Liver (tissue), 9 donors: ENCODE data around the gene PPP4R1. TPM values are rescaled to one million over a fixed set of nuclear protein-coding genes. Genes with fewer than 3 reads are reported as not detected.

Experiments
- DNase-seq: peaks from one replicate; pipeline ENCODE4 v3.0.0-alpha.2; 2017; ENCODE audit warnings: low spot score
- H3K27ac ChIP-seq, 2 donors: one replicate each; pipeline ENCODE4 v1.7.0; 2013; ENCODE audit warnings: inconsistent platforms in 2 of 2, low read length in 2 of 2, control low read depth in 1 of 2, low read depth in 1 of 2, mild to moderate bottlenecking in 1 of 2
- H3K27me3 ChIP-seq, 4 donors: one replicate each; pipeline versions ENCODE4 v1.6.1 to v1.7.0; 2013; ENCODE audit warnings: low read length in 3 of 4, inconsistent platforms in 1 of 4, mild to moderate bottlenecking in 1 of 4, moderate library complexity in 1 of 4; ENCODE audit not compliant: control insufficient read depth in 4 of 4, insufficient read depth in 4 of 4
- H3K36me3 ChIP-seq, 4 donors: one replicate each; pipeline versions ENCODE4 v1.6.1 to v1.7.0; 2013; ENCODE audit warnings: low read length in 3 of 4, mild to moderate bottlenecking in 3 of 4, low read depth in 1 of 4, moderate library complexity in 1 of 4; ENCODE audit not compliant: control insufficient read depth in 4 of 4, insufficient read depth in 3 of 4
- H3K4me1 ChIP-seq, 4 donors: one replicate each; pipeline versions ENCODE4 v1.6.1 to v1.7.0; 2013; ENCODE audit warnings: low read length in 3 of 4, mild to moderate bottlenecking in 3 of 4, moderate library complexity in 1 of 4; ENCODE audit not compliant: control insufficient read depth in 4 of 4, insufficient read depth in 4 of 4
- H3K4me3 ChIP-seq, 3 donors: one replicate each; pipeline versions ENCODE4 v1.6.1 to v1.7.0; 2013; ENCODE audit warnings: low read length in 3 of 3, control low read depth in 1 of 3, low read depth in 1 of 3, mild to moderate bottlenecking in 1 of 3
- H3K9ac ChIP-seq, 2 donors: one replicate each; pipeline ENCODE4 v1.7.0; 2013; ENCODE audit warnings: low read length in 2 of 2, mild to moderate bottlenecking in 2 of 2, moderate library complexity in 2 of 2, control low read depth in 1 of 2, low read depth in 1 of 2
- H3K9me3 ChIP-seq, 4 donors: one replicate each; pipeline versions ENCODE4 v1.6.1 to v1.7.0; 2013; ENCODE audit warnings: low read length in 3 of 4; ENCODE audit not compliant: control insufficient read depth in 4 of 4
- ATF3 ChIP-seq: IDR thresholded peaks from 2 replicates; pipeline ENCODE4 v1.6.1; 2016; ENCODE audit warnings: antibody characterized with exemption
- CTCF ChIP-seq: fragments of 150-350 bp; IDR thresholded peaks from 2 replicates; pipeline ENCODE4 v1.5.1; 2017; ENCODE audit warnings: improper control_type of control experiment, low read depth, low read length; ENCODE audit not compliant: missing input control
- EGR1 ChIP-seq, 2 donors: IDR thresholded peaks; 2 replicates each; pipeline ENCODE4 v1.6.1; 2016 to 2018; ENCODE audit warnings: antibody characterized with exemption in 2 of 2, low read depth in 2 of 2
- FOXA1 ChIP-seq: IDR thresholded peaks from 2 replicates; pipeline ENCODE4 v1.6.1; 2016; ENCODE audit warnings: antibody characterized with exemption
- FOXA2 ChIP-seq: IDR thresholded peaks from 2 replicates; pipeline ENCODE4 v1.6.1; 2016; ENCODE audit warnings: antibody characterized with exemption
- GABPA ChIP-seq, 2 donors: IDR thresholded peaks in 1 of 2; conservative IDR thresholded peaks in 1 of 2; 2 replicates each; pipeline ENCODE4 v1.6.1; 2016; ENCODE audit warnings: antibody characterized with exemption in 2 of 2, mild to moderate bottlenecking in 1 of 2, moderate library complexity in 1 of 2
- HNF4A ChIP-seq, 2 donors: conservative IDR thresholded peaks; 2 replicates each; pipeline ENCODE4 v1.6.1; 2016; ENCODE audit warnings: antibody characterized with exemption in 2 of 2, mild to moderate bottlenecking in 2 of 2
- HNF4G ChIP-seq: IDR thresholded peaks from 2 replicates; pipeline ENCODE4 v1.6.1; 2016; ENCODE audit warnings: antibody characterized with exemption
- JUND ChIP-seq, 2 donors: IDR thresholded peaks; 2 replicates each; pipeline ENCODE4 v1.6.1; 2016; ENCODE audit warnings: antibody characterized with exemption in 2 of 2
- MAX ChIP-seq: IDR thresholded peaks from 2 replicates; pipeline ENCODE4 v1.6.1; 2016; ENCODE audit warnings: antibody characterized with exemption
- NR2F2 ChIP-seq: IDR thresholded peaks from 2 replicates; pipeline ENCODE4 v1.6.1; 2016; ENCODE audit warnings: antibody characterized with exemption
- RAD21 ChIP-seq, 2 donors: IDR thresholded peaks; 2 replicates each; pipeline ENCODE4 v1.6.1; 2016; ENCODE audit warnings: antibody characterized with exemption in 2 of 2, mild to moderate bottlenecking in 2 of 2
- REST ChIP-seq: IDR thresholded peaks from 2 replicates; pipeline ENCODE4 v1.6.1; 2016; ENCODE audit warnings: antibody characterized with exemption, mild to moderate bottlenecking
- RXRA ChIP-seq, 2 donors: IDR thresholded peaks; 2 replicates each; pipeline ENCODE4 v1.6.1; 2017 to 2018; ENCODE audit warnings: antibody characterized with exemption in 2 of 2, mild to moderate bottlenecking in 1 of 2
- SP1 ChIP-seq: IDR thresholded peaks from 2 replicates; pipeline ENCODE4 v1.6.1; 2018; ENCODE audit warnings: antibody characterized with exemption, mild to moderate bottlenecking
- TAF1 ChIP-seq: conservative IDR thresholded peaks from 2 replicates; pipeline ENCODE4 v1.6.1; 2016; ENCODE audit warnings: antibody characterized with exemption, mild to moderate bottlenecking
- YY1 ChIP-seq: IDR thresholded peaks from 2 replicates; pipeline ENCODE4 v1.6.1; 2016; ENCODE audit warnings: antibody characterized with exemption, mild to moderate bottlenecking
- ZBTB33 ChIP-seq: IDR thresholded peaks from 2 replicates; pipeline ENCODE4 v1.6.1; 2016; ENCODE audit warnings: antibody characterized with exemption
- WGBS: extraction: QIAGEN DNeasy Blood & Tissue Kit; methylation state at CpG from one replicate; pipeline ENCODE4 v1.1.7; 2013; 5-methylcytosine and 5-hydroxymethylcytosine counted together
- polyA plus RNA-seq, 2 donors: library from polyadenylated mRNA; stranded (reverse) in 1 of 2; unstranded in 1 of 2; fragments of 200-250 nt in 1 of 2; fragments of >200 nt in 1 of 2; fragmentation: Nextera tagmentation in 1 of 2; extraction: Ambion mirVana in 1 of 2; gene quantifications; one replicate each; pipeline versions ENCODE4 v1.2.1 to v1.2.3, GENCODE V29; 2013 to 2015
- total RNA-seq, 2 donors: library from RNA; depleted of rRNA; stranded (reverse); fragments of >200 nt; gene quantifications; one replicate each; pipeline ENCODE4 v1.2.3, GENCODE V29; 2014
- donor health status: healthy.
- donor health status: healthy.
- donor health status: healthy.
- donor health status: healthy.
- donor health status: healthy.

The PPP4R1 gene
- total and polyA plus RNA-seq, 4 donors: 11.7 to 50.8 (median 22.8) TPM

GRCh38 chr18:9545029-9545428, 69.3 kb downstream of the PPP4R1 start:
- H3K36me3 ChIP-seq: peaks cover 2 to 30% (median 27%) of the 10 kb centered on the region in 4 donors
- H3K27ac ChIP-seq: no peak overlapping the region
- 91% methylated on average over 5 of the region's 5 CpGs for WGBS
- H3K4me3 ChIP-seq: no peak overlapping the region
- TF ChIP-seq HNF4G: no peak
- TF ChIP-seq GABPA (IDR thresholded peaks at IDR 0.05 in 1 of 2, conservative IDR thresholded peaks at IDR 0.05 in 1 of 2): no peak
- no peak for TF ChIP-seq MAX
- TF ChIP-seq FOXA1: no peak
- no peak for TF ChIP-seq ATF3
- no peak for TF ChIP-seq REST
- no peak for TF ChIP-seq ZBTB33
- TF ChIP-seq YY1: no peak
- TF ChIP-seq RAD21 (IDR thresholded peaks at IDR 0.05): no peak
- no peak for TF ChIP-seq FOXA2
- TF ChIP-seq HNF4A (conservative IDR thresholded peaks at IDR 0.05): no peak
- no peak for TF ChIP-seq NR2F2
- no peak for TF ChIP-seq TAF1
- no peak for TF ChIP-seq JUND (IDR thresholded peaks at IDR 0.05)
- TF ChIP-seq CTCF: no peak
- no peak for TF ChIP-seq EGR1 (IDR thresholded peaks at IDR 0.05; ENCODE audit: low read depth in 2 of 2)
- TF ChIP-seq RXRA (IDR thresholded peaks at IDR 0.05): no peak
- TF ChIP-seq SP1: no peak
- no peaks in the 10 kb centered on the region for H3K9me3 ChIP-seq
- H3K4me1 ChIP-seq: peaks cover 0 to 4% (median 0%) of the 10 kb centered on the region in 4 donors
- no peak for DNase-seq
- no peaks in the 10 kb centered on the region for H3K27me3 ChIP-seq
- no peak overlapping the region for H3K9ac ChIP-seq
